Measurements from ENCODE around the gene SLC35E2B. TPM values are rescaled to one million over a fixed set of nuclear protein-coding genes. Genes with fewer than 3 reads are reported as not detected.
A peak's percentile ranks its signal among the peaks of the same experiment; 100 is the strongest.
"Not testable (repeated sequence)": the region's sequence is repeated elsewhere in the genome, so short reads cannot be mapped to it uniquely, and the experiment has no call there.

The SLC35E2B gene
- total RNA-seq, 2 experiments from 2014 or later: 21.9 to 23.8 TPM

GRCh38 chr1:1666526-1666925 lies 26.1 kb downstream of the SLC35E2B start:
- POLR2A ChIA-PET: interaction anchor here (1.1 kb wide), 1 partner anchor 12 kb away, joined by 3 read pairs; no protein-coding TSS in a partner anchor

GRCh38 chr1:1665815-1666251 lies 26.8 kb downstream of the SLC35E2B start:
- Mint-ChIP-seq H3K36me3 (ENCODE audit: low read depth) (peaks cover 8% of the 10 kb centered on the region), H3K4me3 (no peak overlapping the region), H3K27me3 (no peaks in the 10 kb centered on the region), H3K4me1 (ENCODE audit: low read depth) (peaks cover 2% of the 10 kb centered on the region), H3K9me3 (no peaks in the 10 kb centered on the region), H3K27ac (no peak overlapping the region)
- peak; percentile 68 for TF ChIP-seq CTCF (IDR thresholded peaks at IDR 0.05)
- DNase-seq (peak; percentile 47), ATAC-seq (no peak)
- ChIA-PET POLR2A (interaction anchor here (1.1 kb wide), 1 partner anchor 13 kb away, joined by 3 read pairs; no protein-coding TSS in a partner anchor), CTCF (interaction anchor here (0.6 to 2.9 kb wide), 5 partner anchors 13 to 227 kb away, joined by 4 to 22 read pairs (median 5); no protein-coding TSS in a partner anchor)
- intact Hi-C loops (cut with micrococcal nuclease): no loop called here

More at GRCh38 chr1:1666526-1666925, 26.1 kb downstream of the SLC35E2B start:
- DNase-seq: no peak
- ATAC-seq: no peak
- Mint-ChIP-seq H3K4me3 (no peak overlapping the region), H3K36me3 (ENCODE audit: low read depth) (peaks cover 8% of the 10 kb centered on the region), H3K9me3 (no peaks in the 10 kb centered on the region), H3K27me3 (no peaks in the 10 kb centered on the region), H3K4me1 (ENCODE audit: low read depth) (peaks cover 2% of the 10 kb centered on the region), H3K27ac (no peak overlapping the region)
- CTCF ChIA-PET: interaction anchor here (1.3 to 2.9 kb wide), 4 partner anchors 12 to 63 kb away, joined by 4 to 22 read pairs (median 8); no protein-coding TSS in a partner anchor
- intact Hi-C loops (cut with micrococcal nuclease): no loop called here
- no peak for TF ChIP-seq CTCF (IDR thresholded peaks at IDR 0.05)

DNA sequence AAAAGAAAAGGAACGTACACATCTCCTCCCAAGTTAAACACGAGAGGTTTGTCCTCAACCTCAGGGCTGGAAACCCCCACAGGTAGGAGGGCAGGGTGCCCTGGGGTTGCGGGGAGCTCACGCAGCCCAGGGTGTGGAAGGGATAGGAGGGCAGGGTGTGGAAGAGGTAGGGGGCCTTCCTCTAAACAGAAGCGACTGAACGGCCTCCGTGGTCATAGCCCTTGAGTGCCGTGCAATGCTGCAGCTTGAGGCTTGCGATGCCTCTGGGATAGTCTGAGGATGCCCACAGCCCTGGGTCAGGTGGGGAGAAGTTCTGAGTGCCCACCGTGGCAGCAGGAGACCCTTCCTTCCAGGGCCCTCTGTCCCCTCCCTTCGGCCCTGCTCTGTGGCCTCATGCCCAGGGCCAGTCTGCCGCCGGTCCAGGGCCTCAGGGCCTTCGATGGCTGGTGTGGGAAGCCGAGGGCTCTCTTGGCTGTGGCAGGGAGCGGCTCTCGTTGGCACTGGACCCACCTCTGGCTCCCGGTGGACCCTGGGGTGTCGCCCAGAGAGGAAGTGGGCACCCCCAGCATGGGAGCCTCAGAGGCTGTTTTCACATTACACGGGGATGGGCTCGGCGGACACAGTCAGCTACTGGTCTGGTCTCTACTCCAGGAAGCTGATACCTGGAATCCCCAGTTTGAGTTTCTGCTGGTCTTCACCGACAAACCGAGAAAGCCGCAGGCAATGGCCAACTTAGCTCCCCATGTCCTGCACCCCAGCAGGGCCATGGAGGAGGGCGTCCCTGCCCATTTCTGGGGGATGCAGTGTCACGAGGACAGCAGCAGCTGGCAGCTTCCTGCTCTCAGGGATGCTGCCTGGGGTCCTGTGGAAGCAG lies 27.4 kb downstream of the SLC35E2B start:
- Mint-ChIP-seq H3K4me1 (ENCODE audit: low read depth) (peaks cover 2% of the 10 kb centered on the region), H3K36me3 (ENCODE audit: low read depth) (peaks cover 8% of the 10 kb centered on the region), H3K27me3 (no peaks in the 10 kb centered on the region), H3K9me3 (no peaks in the 10 kb centered on the region), H3K4me3 (no peak overlapping the region), H3K27ac (no peak overlapping the region)
- ATAC-seq: no peak
- CTCF ChIA-PET: interaction anchor here (0.6 to 2.9 kb wide), 6 partner anchors 14 to 226 kb away, joined by 3 to 22 read pairs (median 4); no protein-coding TSS in a partner anchor
- no peak for TF ChIP-seq CTCF (IDR thresholded peaks at IDR 0.05)
- intact Hi-C loops (cut with micrococcal nuclease): no loop called here
- no peak for DNase-seq
- POLR2A ChIA-PET: interaction anchor here (1.1 kb wide), 1 partner anchor 14 kb away, joined by 3 read pairs; no protein-coding TSS in a partner anchor

GRCh38 chr1:1664318-1664717 lies 28.3 kb downstream of the SLC35E2B start:
- intact Hi-C loops (cut with micrococcal nuclease); H3K36me3 Mint-ChIP-seq (ENCODE audit: low read depth); POLR2A ChIA-PET; CTCF ChIA-PET; H3K4me3 Mint-ChIP-seq; H3K27me3 Mint-ChIP-seq; H3K27ac Mint-ChIP-seq; H3K4me1 Mint-ChIP-seq (ENCODE audit: low read depth); ATAC-seq; DNase-seq; H3K9me3 Mint-ChIP-seq: not testable (repeated sequence)

DNA sequence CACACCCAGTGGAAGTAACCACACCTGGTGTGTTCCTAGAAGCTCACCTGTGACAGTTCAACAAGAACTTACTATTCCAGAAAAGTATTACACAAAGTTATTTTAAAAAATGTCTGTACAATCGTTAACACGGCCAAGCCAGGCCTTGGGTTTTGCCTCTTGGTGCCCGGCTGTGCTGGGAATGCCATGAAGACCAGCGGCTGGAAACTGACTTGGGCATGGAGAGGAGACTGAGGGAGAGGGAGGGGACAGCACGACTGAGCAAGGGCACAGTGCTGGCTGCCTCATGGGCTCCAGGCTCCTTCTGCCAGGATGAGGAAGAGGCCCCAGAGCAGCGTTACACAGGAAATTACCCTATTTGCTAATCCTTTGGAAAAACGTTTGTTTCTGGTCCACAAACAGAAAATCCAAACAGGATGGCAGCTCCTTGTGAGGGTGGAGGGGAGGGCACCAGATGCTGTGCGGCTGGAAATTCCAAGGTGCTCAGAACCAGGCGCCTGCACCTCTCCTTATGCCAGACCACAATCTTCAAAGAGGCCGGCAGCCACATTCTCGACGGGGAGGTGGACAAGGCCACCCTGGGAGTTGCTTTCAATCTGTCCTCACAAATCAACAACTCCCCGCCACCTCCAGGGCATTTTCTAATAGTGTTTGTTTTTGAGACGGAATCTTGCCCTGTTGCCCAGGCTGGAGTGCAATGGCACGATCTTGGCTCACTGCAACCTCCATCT lies 29.6 kb downstream of the SLC35E2B start:
- ATAC-seq; DNase-seq; intact Hi-C loops (cut with micrococcal nuclease); H3K4me3 Mint-ChIP-seq; H3K4me1 Mint-ChIP-seq (ENCODE audit: low read depth); H3K36me3 Mint-ChIP-seq (ENCODE audit: low read depth); POLR2A ChIA-PET; H3K27me3 Mint-ChIP-seq; CTCF ChIA-PET; H3K27ac Mint-ChIP-seq; H3K9me3 Mint-ChIP-seq: not testable (repeated sequence)

GRCh38 chr1:1662392-1662791 lies 30.2 kb downstream of the SLC35E2B start:
- CTCF ChIA-PET; H3K4me3 Mint-ChIP-seq; intact Hi-C loops (cut with micrococcal nuclease); POLR2A ChIA-PET; H3K27me3 Mint-ChIP-seq; ATAC-seq; H3K9me3 Mint-ChIP-seq; H3K27ac Mint-ChIP-seq; H3K4me1 Mint-ChIP-seq (ENCODE audit: low read depth); H3K36me3 Mint-ChIP-seq (ENCODE audit: low read depth); DNase-seq: not testable (repeated sequence)

Measured in activated CD8-positive, alpha-beta T cell treated with anti-CD3 and anti-CD28 coated beads for 36 hours (primary cell).